PC-3 (cell line): Measurements from ENCODE around the gene SENP8. TPM values are rescaled to one million over a fixed set of nuclear protein-coding genes. Genes with fewer than 3 reads are reported as not detected.

Experiments
- ATAC-seq: fragments of 200-7000 bp; cut with Tn5 transposase; 2 replicates; pipeline ENCODE4 v1.9.1; 2020; ENCODE audit warnings: mild to moderate bottlenecking, moderate library complexity
- BruUV-seq: library from RNA; stranded (reverse); fragments of 400-500 nt; replicated peaks from 2 replicates; lab custom pipeline; 2021; lab: Mats Ljungman, UMichigan
- CTCF ChIA-PET: fragments of 300-600 bp; sonication (Branson Sonifier 250); formaldehyde crosslinking; loops from one replicate; lab custom pipeline; 2022; ENCODE audit warnings: antibody characterized with exemption; lab: Charles Lee
- POLR2A ChIA-PET: fragments of 300-600 bp; sonication (Branson Sonifier 250); formaldehyde crosslinking; loops from one replicate; lab custom pipeline; 2022; ENCODE audit warnings: antibody characterized with exemption; ENCODE audit not compliant: unreplicated experiment; lab: Charles Lee
- DNase-seq: peaks from one replicate; pipeline ENCODE4 v3.0.0-alpha.2; 2015
- H2AFZ ChIP-seq: fragments of 300-600 bp; sonication (generic); 2 replicates; pipeline ENCODE4 v1.6.0; 2016; ENCODE audit warnings: antibody characterized with exemption, low read length
- H3F3A ChIP-seq: fragments of 300-600 bp; sonication (generic); one replicate; pipeline ENCODE4 v1.6.0; 2017; ENCODE audit warnings: antibody characterized with exemption, low read length, control low read depth, mild to moderate bottlenecking; ENCODE audit not compliant: unreplicated experiment
- H3K27ac ChIP-seq: fragments of 300-600 bp; sonication (generic); 2 replicates; pipeline ENCODE4 v1.5.1; 2016; ENCODE audit warnings: mild to moderate bottlenecking, low read length
- H3K27me3 ChIP-seq: fragments of 300-600 bp; sonication (generic); 2 replicates; pipeline ENCODE4 v1.6.1; 2016; ENCODE audit warnings: low read length, mixed read lengths
- H3K36me3 ChIP-seq: fragments of 300-600 bp; sonication (generic); 2 replicates; pipeline ENCODE4 v1.6.1; 2016; ENCODE audit warnings: low read depth, mixed run types, low read length, mixed read lengths
- H3K4me1 ChIP-seq: fragments of 300-600 bp; sonication (generic); 2 replicates; pipeline ENCODE4 v1.5.1; 2016; ENCODE audit warnings: low read length; ENCODE audit not compliant: insufficient read depth
- H3K4me2 ChIP-seq: fragments of 300-600 bp; sonication (generic); 2 replicates; pipeline ENCODE4 v1.6.0; 2016; ENCODE audit warnings: low read length
- H3K4me3 ChIP-seq: fragments of 300-600 bp; sonication (generic); 2 replicates; pipeline ENCODE4 v1.5.1; 2016; ENCODE audit warnings: mild to moderate bottlenecking, low read length, mixed read lengths
- H3K79me2 ChIP-seq: fragments of 300-600 bp; sonication (generic); 2 replicates; pipeline ENCODE4 v1.6.1; 2017; ENCODE audit warnings: low read length, mixed read lengths
- H3K9ac ChIP-seq: fragments of 300-600 bp; sonication (generic); 2 replicates; pipeline ENCODE4 v1.6.0; 2016; ENCODE audit warnings: mild to moderate bottlenecking, low read length
- H3K9me2 ChIP-seq: fragments of 300-600 bp; sonication (generic); replicated peaks from 2 replicates; pipeline ENCODE4 v1.6.1; 2016; ENCODE audit warnings: mixed run types, low read length, mixed read lengths
- H3K9me3 ChIP-seq: fragments of 300-600 bp; sonication (generic); 2 replicates; pipeline ENCODE4 v1.6.1; 2016; ENCODE audit warnings: low read length, mixed read lengths
- H4K20me1 ChIP-seq: fragments of 300-600 bp; sonication (generic); 2 replicates; pipeline ENCODE4 v1.6.1; 2016; ENCODE audit warnings: low read length, mixed read lengths
- EZH2 ChIP-seq: fragments of 300-600 bp; sonication (generic); IDR thresholded peaks from one replicate; pipeline ENCODE4 v1.6.1; 2017; ENCODE audit warnings: antibody characterized with exemption, mild to moderate bottlenecking, low read length; ENCODE audit not compliant: unreplicated experiment
- EZH2phosphoT487 ChIP-seq: fragments of 300-600 bp; sonication (generic); IDR thresholded peaks from 2 replicates; pipeline ENCODE4 v1.6.1; 2018; ENCODE audit warnings: mild to moderate bottlenecking, antibody characterized with exemption, low read length, borderline replicate concordance
- intact Hi-C: fragments of 100-400 bp; cut with micrococcal nuclease; formaldehyde crosslinking; loops from 2 replicates; pipeline ENCODE4 v1.9.0; 2023
- total RNA-seq: library from RNA; depleted of rRNA; stranded (reverse); fragments of >200 nt; gene quantifications from 2 replicates; pipeline ENCODE4 v1.2.3, GENCODE V29; 2014
- TF ChIP-seq, protein P1 (sequence below): fragments of 300-600 bp; sonication (generic); conservative IDR thresholded peaks from 2 replicates; pipeline ENCODE4 v1.5.1; 2017; ENCODE audit warnings: antibody characterized with exemption, low read depth, mild to moderate bottlenecking, low read length

The SENP8 gene
- total RNA-seq, 1 experiment from 2014 or later, result 4.2 TPM

DNA sequence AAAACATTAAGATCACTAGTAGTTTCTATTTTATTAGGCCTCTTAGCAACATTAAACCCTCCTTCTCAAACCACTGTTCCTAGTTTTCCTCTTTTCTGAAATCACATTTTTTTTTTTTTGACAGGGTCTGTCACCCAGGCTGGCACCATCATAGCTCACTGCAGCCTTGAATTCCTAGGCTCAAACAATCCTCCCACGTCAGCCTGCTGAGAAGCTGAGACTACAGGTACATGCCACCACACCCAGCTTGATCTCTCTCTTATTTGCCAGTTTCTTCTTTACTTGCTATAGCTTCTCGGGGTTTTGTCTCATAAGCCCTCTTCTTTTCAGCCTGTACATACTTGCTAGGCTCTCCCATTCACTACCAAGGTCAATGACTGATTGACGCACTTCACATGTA is 28.0 kb downstream of the SENP8 start:
- H3K4me1 ChIP-seq, result no peaks in the 10 kb centered on the region
- no peaks in the 10 kb centered on the region for H3K9me2 ChIP-seq
- POLR2A ChIA-PET, result no interaction called here
- no peaks in the 10 kb centered on the region for H3K9me3 ChIP-seq
- ATAC-seq (no peak), DNase-seq (no peak)
- no TSS peak for BruUV-seq
- H3K4me3 ChIP-seq, result no peak overlapping the region
- H3K9ac ChIP-seq, result no peak overlapping the region
- H2AFZ ChIP-seq, result no peak overlapping the region
- no peak overlapping the region for H3K4me2 ChIP-seq
- H3F3A ChIP-seq, result no peaks in the 10 kb centered on the region
- no peaks in the 10 kb centered on the region for H3K27me3 ChIP-seq
- no peaks in the 10 kb centered on the region for H3K36me3 ChIP-seq
- CTCF ChIA-PET, result no interaction called here
- intact Hi-C loops, result no loop called here
- no peaks in the 10 kb centered on the region for H3K79me2 ChIP-seq
- TF ChIP-seq EZH2, result no peak
- H4K20me1 ChIP-seq, result no peaks in the 10 kb centered on the region
- H3K27ac ChIP-seq, result no peak overlapping the region

DNA sequence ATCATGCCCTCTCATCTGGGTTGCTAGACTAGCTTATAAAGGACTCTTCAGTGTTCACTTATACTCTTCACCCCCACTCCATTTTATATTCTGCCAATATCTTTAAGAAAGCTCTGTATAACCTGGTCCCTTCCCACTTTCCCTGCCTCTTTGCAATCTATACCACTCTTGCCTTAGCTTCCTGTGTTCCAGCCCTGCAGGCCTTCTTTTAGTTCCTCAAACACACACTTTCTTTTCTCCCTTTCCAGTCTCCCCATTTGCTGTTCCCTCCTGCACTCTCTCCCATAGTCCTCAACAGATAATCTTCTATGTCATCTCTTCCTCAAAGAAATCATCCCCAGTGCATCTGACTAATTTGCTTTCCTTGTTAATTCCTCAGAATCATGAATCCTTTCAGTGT is 28.7 kb downstream of the SENP8 start:
- Histone ChIP-seq H3F3A (no peaks in the 10 kb centered on the region), H3K79me2 (no peaks in the 10 kb centered on the region), H3K36me3 (no peaks in the 10 kb centered on the region), H2AFZ (no peak overlapping the region), H3K4me1 (no peaks in the 10 kb centered on the region), H3K4me3 (no peak overlapping the region), H4K20me1 (no peaks in the 10 kb centered on the region), H3K9me3 (no peaks in the 10 kb centered on the region), H3K9me2 (no peaks in the 10 kb centered on the region), H3K27ac (no peak overlapping the region), H3K4me2 (no peak overlapping the region), H3K9ac (no peak overlapping the region), H3K27me3 (no peaks in the 10 kb centered on the region)
- intact Hi-C loops, result no loop called here
- DNase-seq, result no peak
- ATAC-seq, result no peak
- BruUV-seq, result no TSS peak
- ChIA-PET POLR2A (no interaction called here), CTCF (no interaction called here)
- TF ChIP-seq, protein P1, sequence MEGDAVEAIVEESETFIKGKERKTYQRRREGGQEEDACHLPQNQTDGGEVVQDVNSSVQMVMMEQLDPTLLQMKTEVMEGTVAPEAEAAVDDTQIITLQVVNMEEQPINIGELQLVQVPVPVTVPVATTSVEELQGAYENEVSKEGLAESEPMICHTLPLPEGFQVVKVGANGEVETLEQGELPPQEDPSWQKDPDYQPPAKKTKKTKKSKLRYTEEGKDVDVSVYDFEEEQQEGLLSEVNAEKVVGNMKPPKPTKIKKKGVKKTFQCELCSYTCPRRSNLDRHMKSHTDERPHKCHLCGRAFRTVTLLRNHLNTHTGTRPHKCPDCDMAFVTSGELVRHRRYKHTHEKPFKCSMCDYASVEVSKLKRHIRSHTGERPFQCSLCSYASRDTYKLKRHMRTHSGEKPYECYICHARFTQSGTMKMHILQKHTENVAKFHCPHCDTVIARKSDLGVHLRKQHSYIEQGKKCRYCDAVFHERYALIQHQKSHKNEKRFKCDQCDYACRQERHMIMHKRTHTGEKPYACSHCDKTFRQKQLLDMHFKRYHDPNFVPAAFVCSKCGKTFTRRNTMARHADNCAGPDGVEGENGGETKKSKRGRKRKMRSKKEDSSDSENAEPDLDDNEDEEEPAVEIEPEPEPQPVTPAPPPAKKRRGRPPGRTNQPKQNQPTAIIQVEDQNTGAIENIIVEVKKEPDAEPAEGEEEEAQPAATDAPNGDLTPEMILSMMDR, result no peak
- TF ChIP-seq EZH2phosphoT487, result no peak
- TF ChIP-seq EZH2, result no peak

DNA sequence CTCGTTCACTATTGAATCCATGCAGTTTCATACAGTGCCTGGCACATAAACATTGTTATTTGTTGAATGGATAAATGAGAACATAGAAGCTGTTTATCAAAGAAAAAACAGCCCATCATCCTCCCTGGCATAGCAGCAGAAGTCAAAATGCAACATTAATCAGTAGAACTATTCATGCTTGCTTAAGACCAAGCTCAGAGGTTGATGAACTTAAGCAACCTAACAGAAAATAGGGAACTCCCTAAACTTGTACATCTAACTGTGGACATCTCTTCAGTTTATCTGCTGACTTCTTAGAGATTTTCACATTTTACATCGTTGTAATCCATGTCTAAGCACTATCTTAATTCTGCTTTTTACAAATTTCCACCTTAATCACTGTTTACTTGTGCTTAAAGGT is 29.2 kb downstream of the SENP8 start:
- H3F3A ChIP-seq, result no peaks in the 10 kb centered on the region
- CTCF ChIA-PET, result no interaction called here
- no peaks in the 10 kb centered on the region for H3K4me1 ChIP-seq
- no peak overlapping the region for H3K27ac ChIP-seq
- no peaks in the 10 kb centered on the region for H3K79me2 ChIP-seq
- no peaks in the 10 kb centered on the region for H3K27me3 ChIP-seq
- H3K4me2 ChIP-seq, result no peak overlapping the region
- no peak overlapping the region for H3K4me3 ChIP-seq
- BruUV-seq, result no TSS peak
- no peak overlapping the region for H3K9ac ChIP-seq
- H3K9me3 ChIP-seq, result no peaks in the 10 kb centered on the region
- no peak for TF ChIP-seq EZH2phosphoT487
- TF ChIP-seq, protein P1, result no peak
- TF ChIP-seq EZH2, result no peak
- intact Hi-C loops, result no loop called here
- no peaks in the 10 kb centered on the region for H4K20me1 ChIP-seq
- ATAC-seq, result no peak
- no peaks in the 10 kb centered on the region for H3K9me2 ChIP-seq
- H2AFZ ChIP-seq, result no peak overlapping the region
- POLR2A ChIA-PET, result no interaction called here
- DNase-seq, result no peak
- H3K36me3 ChIP-seq, result no peaks in the 10 kb centered on the region
